ENCODE data around the gene KIZ.

KIZ gene

DNA sequence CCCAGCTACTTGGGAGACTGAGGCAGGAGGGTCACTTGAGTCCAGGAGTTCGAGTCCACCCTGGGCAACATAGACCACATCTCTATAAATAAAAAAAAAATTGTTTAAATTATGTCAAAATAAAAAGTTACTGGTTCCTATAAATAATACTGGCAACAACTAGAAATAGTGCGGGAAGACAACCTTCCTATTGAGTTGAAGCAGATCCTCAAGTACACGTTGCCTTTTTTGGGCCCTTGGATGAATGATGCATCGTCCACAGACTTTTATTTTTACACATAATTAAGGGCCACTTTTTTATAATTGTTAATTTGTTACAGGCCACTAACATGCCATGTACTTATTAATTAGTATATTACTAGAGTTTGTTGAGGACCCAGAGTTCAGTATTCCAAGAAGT is 31.1 kb downstream of the KIZ start:
- DNase-seq (ENCODE audit: low read depth), result no peak
- H3K4me3 ChIP-seq (ENCODE audit: low read depth, low read length), result no peak overlapping the region
- TF ChIP-seq, protein P1, sequence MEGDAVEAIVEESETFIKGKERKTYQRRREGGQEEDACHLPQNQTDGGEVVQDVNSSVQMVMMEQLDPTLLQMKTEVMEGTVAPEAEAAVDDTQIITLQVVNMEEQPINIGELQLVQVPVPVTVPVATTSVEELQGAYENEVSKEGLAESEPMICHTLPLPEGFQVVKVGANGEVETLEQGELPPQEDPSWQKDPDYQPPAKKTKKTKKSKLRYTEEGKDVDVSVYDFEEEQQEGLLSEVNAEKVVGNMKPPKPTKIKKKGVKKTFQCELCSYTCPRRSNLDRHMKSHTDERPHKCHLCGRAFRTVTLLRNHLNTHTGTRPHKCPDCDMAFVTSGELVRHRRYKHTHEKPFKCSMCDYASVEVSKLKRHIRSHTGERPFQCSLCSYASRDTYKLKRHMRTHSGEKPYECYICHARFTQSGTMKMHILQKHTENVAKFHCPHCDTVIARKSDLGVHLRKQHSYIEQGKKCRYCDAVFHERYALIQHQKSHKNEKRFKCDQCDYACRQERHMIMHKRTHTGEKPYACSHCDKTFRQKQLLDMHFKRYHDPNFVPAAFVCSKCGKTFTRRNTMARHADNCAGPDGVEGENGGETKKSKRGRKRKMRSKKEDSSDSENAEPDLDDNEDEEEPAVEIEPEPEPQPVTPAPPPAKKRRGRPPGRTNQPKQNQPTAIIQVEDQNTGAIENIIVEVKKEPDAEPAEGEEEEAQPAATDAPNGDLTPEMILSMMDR (IDR thresholded peaks at IDR 0.05; ENCODE audit: low read depth, low read length), result no peak
- no peak for TF ChIP-seq POLR2A (IDR thresholded peaks at IDR 0.05; ENCODE audit: extremely low read depth, insufficient read length)

DNA sequence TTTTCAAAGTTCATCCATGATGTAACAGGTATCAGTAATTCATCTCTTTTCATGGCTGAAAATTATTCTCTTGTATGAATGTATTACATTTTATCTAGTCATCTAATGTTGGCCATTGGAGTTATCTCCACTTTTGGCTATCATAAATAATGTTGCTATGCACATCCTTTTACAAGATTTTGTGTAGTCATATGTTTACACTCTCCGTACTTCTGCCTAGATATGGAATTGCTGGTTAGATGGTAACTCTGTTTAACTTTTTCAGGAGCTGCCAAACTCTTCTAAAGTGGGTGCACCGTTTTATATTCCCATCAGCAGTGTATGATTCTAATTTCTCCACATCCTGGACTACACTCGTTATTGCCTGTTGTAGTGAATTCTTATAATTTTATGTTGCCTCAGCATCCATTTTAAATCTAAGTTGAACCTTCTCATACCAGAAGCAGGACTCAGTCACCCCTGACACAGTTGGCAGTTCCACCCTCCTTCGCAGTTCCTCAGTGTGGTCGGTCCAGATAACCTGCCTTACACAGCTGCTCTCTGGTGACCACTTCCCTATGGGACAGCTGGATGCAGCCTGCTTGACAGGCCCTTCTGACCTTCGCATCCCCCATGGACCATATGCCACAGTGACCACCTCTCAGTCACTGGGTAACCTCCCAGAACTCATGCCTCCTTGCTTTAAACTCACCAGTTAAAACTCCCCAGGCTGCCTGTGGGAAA is 33.9 kb downstream of the KIZ start:
- no peak for TF ChIP-seq MYC (IDR thresholded peaks at IDR 0.05; ENCODE audit: low read depth, low read length)
- TF ChIP-seq, protein P1 (IDR thresholded peaks at IDR 0.05; ENCODE audit: low read depth, low read length), result no peak
- TF ChIP-seq, protein P2, sequence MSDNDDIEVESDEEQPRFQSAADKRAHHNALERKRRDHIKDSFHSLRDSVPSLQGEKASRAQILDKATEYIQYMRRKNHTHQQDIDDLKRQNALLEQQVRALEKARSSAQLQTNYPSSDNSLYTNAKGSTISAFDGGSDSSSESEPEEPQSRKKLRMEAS (IDR thresholded peaks at IDR 0.05; ENCODE audit: low read depth, low read length), result no peak
- no peak for TF ChIP-seq POLR2A (IDR thresholded peaks at IDR 0.05; ENCODE audit: extremely low read depth, insufficient read length)
- H3K4me3 ChIP-seq (ENCODE audit: low read depth, low read length), result no peak overlapping the region
- DNase-seq (ENCODE audit: low read depth), result peak; percentile 31

DNA sequence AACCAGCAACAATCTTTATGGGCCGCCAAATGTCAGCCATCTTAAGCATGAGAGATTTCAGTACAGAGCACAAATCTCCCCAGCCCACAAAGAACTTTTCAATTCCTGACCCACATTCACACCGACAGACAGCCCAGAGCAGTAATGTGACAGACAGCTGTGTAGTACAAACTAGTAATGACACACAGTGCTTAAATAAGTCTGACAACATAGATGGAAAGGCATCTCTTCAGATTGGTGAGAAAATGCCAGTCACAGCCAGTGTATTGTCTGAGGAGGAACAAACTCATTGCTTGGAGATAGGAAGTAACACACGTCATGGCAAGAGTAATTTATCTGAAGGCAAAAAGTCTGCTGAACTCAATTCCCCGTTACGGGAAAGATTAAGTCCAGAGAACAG is 36.0 kb downstream of the KIZ start:
- no peak for DNase-seq (ENCODE audit: low read depth)
- H3K4me3 ChIP-seq (ENCODE audit: low read depth, low read length), result no peak overlapping the region
- no peak for TF ChIP-seq POLR2A (IDR thresholded peaks at IDR 0.05; ENCODE audit: extremely low read depth, insufficient read length)
- TF ChIP-seq MYC (IDR thresholded peaks at IDR 0.05; ENCODE audit: low read depth, low read length), result no peak
- TF ChIP-seq, protein P2 (IDR thresholded peaks at IDR 0.05; ENCODE audit: low read depth, low read length), result no peak
- TF ChIP-seq, protein P1 (IDR thresholded peaks at IDR 0.05; ENCODE audit: low read depth, low read length), result no peak

DNA sequence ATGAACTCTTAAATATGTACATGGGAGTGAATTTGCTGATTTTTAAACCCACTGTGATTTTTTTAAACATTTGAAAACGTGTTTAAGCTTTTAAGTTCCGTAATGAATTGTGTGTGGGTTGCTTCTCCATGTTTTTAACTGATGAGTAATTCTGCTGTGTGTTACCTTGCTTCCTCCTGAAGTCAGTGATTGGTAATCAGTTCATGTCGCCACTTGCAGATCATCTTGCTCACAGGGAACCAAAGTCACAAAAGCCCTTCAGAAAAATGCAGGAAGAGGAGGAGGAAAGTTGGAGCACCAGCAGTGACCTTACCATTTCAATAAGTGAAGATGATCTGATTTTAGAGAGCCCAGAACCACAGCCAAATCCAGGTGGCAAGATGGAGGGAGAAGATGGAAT is 36.7 kb downstream of the KIZ start:
- no peak overlapping the region for H3K4me3 ChIP-seq (ENCODE audit: low read depth, low read length)
- DNase-seq (ENCODE audit: low read depth), result no peak
- TF ChIP-seq POLR2A (IDR thresholded peaks at IDR 0.05; ENCODE audit: extremely low read depth, insufficient read length), result no peak
- TF ChIP-seq, protein P1 (IDR thresholded peaks at IDR 0.05; ENCODE audit: low read depth, low read length), result no peak
- TF ChIP-seq, protein P2 (IDR thresholded peaks at IDR 0.05; ENCODE audit: low read depth, low read length), result no peak
- TF ChIP-seq MYC (IDR thresholded peaks at IDR 0.05; ENCODE audit: low read depth, low read length), result no peak

DNA sequence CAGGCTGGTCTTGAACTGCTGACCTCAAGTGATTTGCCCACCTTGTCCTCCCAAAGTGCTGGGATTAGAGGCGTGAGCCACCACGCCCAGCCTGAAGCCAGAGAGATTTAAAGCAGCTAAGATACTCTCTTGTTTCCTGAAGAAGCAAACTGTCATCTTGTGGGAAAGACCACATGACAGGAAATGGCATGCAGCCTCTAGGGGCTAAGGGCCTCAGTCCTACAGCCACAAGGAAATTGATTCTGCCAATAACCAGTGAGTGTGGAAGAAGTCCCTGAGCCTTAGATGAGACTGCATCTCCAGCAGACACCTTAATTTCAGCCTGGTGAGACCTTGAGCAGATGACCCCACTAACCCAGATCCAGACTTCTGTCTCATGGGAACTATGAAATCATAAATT is 40.9 kb downstream of the KIZ start:
- TF ChIP-seq, protein P1 (IDR thresholded peaks at IDR 0.05; ENCODE audit: low read depth, low read length), result no peak
- TF ChIP-seq POLR2A (IDR thresholded peaks at IDR 0.05; ENCODE audit: extremely low read depth, insufficient read length), result no peak
- TF ChIP-seq, protein P2 (IDR thresholded peaks at IDR 0.05; ENCODE audit: low read depth, low read length), result peak; percentile 66; the same call in 1 of the 2 replicates
- peak; percentile 44; the same call in 1 of the 2 replicates for TF ChIP-seq MYC (IDR thresholded peaks at IDR 0.05; ENCODE audit: low read depth, low read length)
- H3K4me3 ChIP-seq (ENCODE audit: low read depth, low read length), result no peak overlapping the region
- DNase-seq (ENCODE audit: low read depth), result peak; percentile 89

All from NB4 (cell line).